Non-pigmented ciliary epithelial cell (primary cell): ENCODE data around the gene KRTAP4-11.
"Not testable (repeated sequence)": the region's sequence is repeated elsewhere in the genome, so short reads cannot be mapped to it uniquely, and the experiment has no call there.

ENCODE experiments used
- DNase-seq: peaks from one replicate; pipeline ENCODE4 v3.0.0-alpha.2; 2010; ENCODE audit warnings: low read depth

KRTAP4-11 gene

DNA sequence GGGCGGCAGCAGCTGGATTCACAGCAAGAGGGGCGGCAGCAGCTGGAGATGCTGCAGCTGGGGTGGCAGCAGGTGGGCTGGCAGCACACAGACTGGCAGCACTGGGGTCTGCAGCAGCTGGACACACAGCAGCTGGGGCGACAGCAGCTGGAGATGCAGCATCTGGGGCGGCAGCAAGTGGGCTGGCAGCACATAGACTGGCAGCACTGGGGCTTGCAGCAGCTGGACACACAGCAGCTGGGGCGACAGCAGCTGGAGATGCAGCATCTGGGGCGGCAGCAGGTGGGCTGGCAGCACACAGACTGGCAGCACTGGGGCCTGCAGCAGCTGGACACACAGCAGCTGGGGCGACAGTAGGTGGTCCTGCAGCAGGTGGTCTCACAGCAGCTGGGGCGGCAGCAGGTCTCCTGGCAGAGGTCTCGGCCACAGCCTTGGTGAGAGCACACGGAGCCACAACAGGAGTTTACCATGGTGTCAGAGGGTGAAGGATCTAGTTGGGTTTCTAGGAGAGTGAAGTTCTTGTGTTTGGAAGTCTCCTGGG is at the start of gene KRTAP4-11:
Gene KRTAP4-11, minus strand, starts transcription at position 528 of the 541 bp plus-strand sequence. Its CDS starts 58 bp downstream, at position 470.
- not testable (repeated sequence) for DNase-seq

DNA sequence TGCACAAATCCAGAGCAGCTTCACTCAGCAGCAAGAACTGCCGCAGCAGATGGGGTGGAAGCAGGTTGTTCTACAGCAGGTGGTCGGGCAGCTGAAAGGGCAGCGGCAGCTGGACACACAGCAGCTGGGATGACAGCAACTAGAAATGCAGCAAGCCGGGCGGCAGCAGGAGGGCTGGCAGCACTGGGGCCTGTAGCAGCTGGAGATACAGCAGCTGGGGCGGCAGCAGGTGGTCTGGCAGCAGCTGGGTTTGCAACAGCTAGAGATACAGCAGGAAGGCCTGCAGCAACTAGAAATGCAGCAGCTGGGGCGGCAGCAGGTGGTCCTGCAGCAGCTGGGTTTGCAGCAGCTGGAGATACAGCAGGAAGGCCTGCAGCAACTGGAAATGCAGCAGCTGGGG is 49.4 kb upstream of the KRTAP4-11 start:
- no peak for DNase-seq

DNA sequence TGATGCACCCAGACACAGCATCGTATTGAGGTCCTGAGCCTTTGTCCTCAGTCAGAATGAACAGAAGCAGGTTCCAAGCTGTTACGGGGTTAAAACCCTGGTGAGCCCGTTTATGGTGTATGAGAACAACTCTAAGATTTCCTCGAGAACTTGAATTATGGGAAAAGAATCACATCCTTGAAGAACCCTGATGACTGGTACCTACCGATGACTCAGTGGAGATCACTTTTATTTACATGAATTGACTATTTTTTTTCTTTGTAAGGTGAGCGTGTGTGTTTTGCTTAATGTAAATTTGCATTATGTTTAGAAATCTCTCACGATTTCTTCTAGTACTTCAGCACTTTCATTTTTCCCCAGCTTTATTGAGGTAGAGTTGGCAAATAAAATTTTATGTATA is 45.7 kb upstream of the KRTAP4-11 start:
- no peak for DNase-seq

- DNase-seq = no peak
Observed at GRCh38 chr17:41160648-41161047, 42.5 kb upstream of the KRTAP4-11 start, which contains the start of gene KRTAP4-4. Gene KRTAP4-4, minus strand, starts transcription at chr17:41160748. Its CDS starts 57 bp downstream, at chr17:41160691.

GRCh38 chr17:41160190-41160589 is 42.0 kb upstream of the KRTAP4-11 start:
- DNase-seq = not testable (repeated sequence)

- no peak for DNase-seq
Observed at GRCh38 chr17:41153856-41154255, 35.7 kb upstream of the KRTAP4-11 start.

DNA sequence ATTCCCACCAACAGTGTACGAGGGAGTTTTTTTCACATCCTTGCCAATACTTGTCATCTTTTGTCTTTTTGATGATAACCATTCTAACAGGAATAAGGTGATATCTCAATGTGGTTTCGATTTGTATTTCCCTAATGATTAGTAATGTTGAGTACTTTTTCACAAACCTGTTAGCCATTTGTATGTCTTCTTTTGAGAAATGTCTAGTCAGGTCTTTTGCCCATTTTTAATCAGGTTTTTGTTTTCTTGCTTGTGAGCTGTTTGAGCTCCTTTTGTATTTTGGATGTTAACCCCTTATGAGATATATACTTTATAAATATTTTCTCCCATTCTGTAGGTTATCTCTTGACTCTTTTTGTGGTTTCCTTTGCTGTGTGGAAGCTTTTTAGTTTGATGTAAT is 33.4 kb upstream of the KRTAP4-11 start:
- no peak for DNase-seq

- no peak for DNase-seq
Observed at GRCh38 chr17:41150026-41150425, 31.9 kb upstream of the KRTAP4-11 start.

- DNase-seq = no peak
Observed at GRCh38 chr17:41149652-41149985, 31.4 kb upstream of the KRTAP4-11 start, which contains the start of gene KRTAP4-5. Gene KRTAP4-5, minus strand, starts transcription at chr17:41149825. Its CDS starts 58 bp downstream, at chr17:41149767.

- not testable (repeated sequence) for DNase-seq
Observed at GRCh38 chr17:41148971-41149651, 30.9 kb upstream of the KRTAP4-11 start.

DNA sequence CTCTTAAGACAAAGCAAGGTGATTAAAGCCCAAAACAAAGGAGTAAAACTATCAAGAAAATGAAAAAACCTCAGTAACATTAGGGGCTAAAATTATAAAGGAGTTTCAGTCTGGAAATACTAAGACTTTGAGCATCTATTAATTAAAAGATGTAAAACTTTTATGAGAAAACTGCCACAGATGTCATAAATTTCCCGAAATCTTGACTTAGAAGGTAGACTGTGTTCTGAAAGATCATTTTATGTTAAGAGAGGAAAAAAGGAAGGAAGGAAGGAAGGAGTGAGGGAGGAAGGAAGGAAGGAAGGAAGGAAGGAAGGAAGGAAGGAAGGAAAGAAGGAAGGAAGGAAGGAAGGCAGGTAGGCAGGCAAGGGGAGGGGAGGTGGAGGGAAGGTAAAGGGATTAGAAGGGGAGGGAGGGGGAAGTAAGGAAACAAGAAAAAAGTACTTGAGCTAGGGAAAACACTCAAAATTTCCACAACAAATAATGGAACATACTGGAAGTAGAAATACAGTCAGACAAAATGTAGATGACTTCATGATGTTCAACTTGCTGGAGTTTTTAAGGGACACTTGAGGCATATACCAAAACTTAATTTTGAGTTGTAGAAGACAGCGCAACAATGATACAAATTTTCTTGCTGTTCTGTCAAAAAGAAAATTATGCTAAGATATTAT is 29.5 kb upstream of the KRTAP4-11 start:
- no peak for DNase-seq

DNA sequence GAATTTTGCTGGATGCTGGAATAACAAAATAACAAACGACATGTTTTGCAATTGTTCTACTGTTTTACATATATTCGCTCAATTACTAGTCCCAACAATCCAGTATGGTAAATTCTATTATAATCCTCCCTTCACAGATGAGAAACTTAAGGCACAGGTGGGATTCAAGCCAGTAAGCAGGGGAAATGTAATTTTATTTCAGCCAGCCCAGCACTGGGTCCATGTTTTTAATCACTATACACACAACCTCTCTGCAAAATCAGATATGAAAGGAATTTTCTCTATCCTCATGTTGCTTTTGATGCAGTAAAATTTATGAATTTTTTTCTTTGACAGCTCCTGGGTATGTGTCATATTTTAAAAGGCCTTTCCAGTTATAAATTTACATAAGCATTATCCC is 27.1 kb upstream of the KRTAP4-11 start:
- DNase-seq = no peak

GRCh38 chr17:41144846-41145245 is 26.7 kb upstream of the KRTAP4-11 start:
- DNase-seq = no peak

DNA sequence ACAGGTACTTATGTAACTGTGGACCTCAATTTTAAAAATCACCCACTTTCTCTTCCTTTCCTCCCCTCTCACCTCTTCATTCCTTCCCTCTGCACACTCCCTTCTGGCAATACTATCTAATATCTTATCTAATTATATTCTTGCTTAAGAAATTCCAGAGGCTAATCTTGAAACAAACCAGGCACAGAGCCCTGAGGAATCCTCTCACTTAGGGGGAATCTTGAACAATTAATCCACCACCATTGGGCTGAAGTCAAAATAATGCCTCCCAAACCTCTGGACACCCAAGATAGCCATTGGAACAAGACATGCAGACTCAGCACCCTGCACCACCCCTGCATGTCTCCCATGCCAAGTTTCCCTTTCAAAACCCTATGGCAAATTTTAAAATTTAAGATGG is 23.2 kb upstream of the KRTAP4-11 start:
- no peak for DNase-seq

- DNase-seq = peak; percentile 76
Observed at GRCh38 chr17:41140360-41141131, 22.4 kb upstream of the KRTAP4-11 start, which contains the start of gene KRTAP4-6. Gene KRTAP4-6, minus strand, starts transcription at chr17:41140544. Its CDS starts 57 bp downstream, at chr17:41140487.

DNA sequence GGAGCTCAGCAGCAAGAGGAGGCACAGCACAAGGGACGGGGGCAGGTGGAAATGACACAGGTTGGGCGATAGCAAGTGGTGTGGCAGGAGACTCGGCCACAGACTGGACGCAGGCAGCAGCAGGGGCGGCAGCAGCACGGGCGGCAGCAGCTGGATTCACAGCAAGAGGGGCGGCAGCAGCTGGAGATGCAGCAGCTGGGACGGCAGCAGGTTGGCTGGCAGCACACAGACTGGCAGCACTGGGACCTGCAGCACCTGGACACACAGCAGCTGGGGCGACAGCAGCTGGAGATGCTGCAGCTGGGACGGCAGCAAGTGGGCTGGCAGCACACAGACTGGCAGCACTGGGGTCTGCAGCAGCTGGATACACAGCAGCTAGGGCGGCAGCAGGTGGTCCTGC is 21.7 kb upstream of the KRTAP4-11 start:
- not testable (repeated sequence) for DNase-seq

DNA sequence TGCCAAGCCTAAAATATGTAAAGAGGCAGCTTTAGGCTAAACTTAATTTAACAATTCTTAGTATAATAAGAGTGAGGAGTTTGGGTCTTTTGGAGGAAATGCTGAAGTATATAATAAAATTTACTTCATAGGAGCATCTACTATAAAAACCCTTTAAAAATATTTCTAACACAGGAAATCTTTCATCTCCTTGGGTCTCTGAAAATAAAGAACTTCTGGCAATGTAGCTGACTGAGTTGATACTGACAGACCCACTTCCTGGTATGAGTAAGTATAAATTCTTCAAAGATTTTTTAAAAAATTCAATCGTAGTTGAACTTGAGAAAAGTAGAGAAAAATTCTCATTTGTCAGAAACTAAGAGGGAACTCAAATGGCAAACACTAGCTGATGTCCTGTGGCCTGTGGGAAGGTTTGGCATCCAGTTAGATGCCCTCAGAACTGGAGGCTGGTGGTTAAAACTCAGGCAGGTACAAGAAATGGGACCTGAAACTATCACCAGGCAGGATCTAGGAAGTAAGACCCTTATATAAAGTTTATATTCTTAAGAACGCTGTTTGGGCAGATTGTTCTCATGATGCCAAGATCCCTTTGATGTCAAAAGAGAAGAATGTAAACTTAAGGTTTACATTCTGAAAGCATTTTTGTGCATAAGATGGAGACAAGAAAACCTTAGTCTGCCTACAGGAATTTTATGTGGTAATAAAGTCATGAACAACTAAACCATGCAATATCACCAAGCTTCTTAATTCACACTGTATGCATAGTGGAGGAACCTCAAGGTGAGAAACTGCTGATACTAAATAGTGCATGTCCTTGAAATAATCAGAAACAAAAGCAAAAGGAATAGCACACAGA is 15.9 kb upstream of the KRTAP4-11 start:
- DNase-seq = no peak

DNA sequence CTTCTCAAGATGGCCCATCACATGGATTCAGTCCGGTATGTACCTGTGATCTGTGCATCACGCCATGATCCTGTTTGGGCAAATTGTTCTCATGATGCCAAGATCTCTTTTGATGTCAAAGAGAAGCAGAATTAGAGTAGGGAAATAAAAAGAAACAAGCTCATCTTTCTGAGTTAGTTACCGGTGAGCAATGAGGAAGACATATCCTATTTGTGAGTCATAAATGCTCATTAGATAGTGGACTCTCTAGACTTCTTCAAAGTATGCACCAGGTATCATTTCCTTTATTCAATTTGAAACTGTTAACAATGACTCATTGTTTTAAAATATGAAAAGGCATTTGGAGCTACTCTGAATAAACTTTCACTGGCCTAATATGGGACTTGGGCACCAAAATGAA is 13.8 kb upstream of the KRTAP4-11 start:
- DNase-seq = no peak

DNA sequence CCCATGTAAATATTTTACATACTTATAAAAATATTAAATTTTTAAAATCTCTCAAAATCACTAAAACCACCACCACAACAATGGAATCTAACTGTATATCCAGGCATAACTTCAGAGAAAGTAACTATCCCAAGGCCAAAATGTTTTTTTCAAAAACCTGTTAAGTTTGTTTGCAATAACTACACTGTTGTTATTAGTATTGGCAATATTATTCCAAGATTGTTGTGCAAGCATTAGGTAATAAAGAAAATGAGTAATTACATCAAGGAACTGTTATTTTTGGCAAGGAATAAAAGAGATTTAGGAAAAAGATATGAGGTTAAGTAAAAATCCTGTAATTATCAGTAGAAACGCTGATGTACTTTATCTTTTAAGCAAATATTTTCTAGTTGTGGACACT is 9.2 kb upstream of the KRTAP4-11 start:
- no peak for DNase-seq

- no peak for DNase-seq
Observed at GRCh38 chr17:41126412-41126811, 8.2 kb upstream of the KRTAP4-11 start.

- no peak for DNase-seq
Observed at GRCh38 chr17:41125064-41125463, 6.9 kb upstream of the KRTAP4-11 start.
